Motor neuron (in vitro differentiated cells): ENCODE measurements around the gene CYP51A1. TPM values are rescaled to one million over a fixed set of nuclear protein-coding genes. Genes with fewer than 3 reads are reported as not detected.
"Not testable (repeated sequence)": the region's sequence is repeated elsewhere in the genome, so short reads cannot be mapped to it uniquely, and the experiment has no call there.

Experiments
- ATAC-seq, 8 experiments: fragments of 200-7000 bp; cut with Tn5 transposase; replicated peaks in 6 of 8; 2 replicates each; pipeline ENCODE4 v1.8.0; 2021; ENCODE audit warnings: mild to moderate bottlenecking in 8 of 8, moderate library complexity in 8 of 8
- H3K27ac ChIP-seq, 2 donors: fragments of 250-450 bp; sonication (Bioruptor Pico); 2 replicates each; pipeline ENCODE4 v1.9.0; 2021; ENCODE audit warnings: antibody characterized with exemption in 2 of 2, mild to moderate bottlenecking in 2 of 2, moderate library complexity in 1 of 2
- H3K4me1 ChIP-seq, 2 donors: fragments of 250-450 bp; sonication (Bioruptor Pico); replicated peaks in 1 of 2; 2 replicates each; pipeline ENCODE4 v1.6.1; 2021; ENCODE audit warnings: antibody characterized with exemption in 2 of 2, mild to moderate bottlenecking in 2 of 2, moderate library complexity in 1 of 2
- H3K4me3 ChIP-seq, 5 donors: fragments of 250-450 bp; sonication (Bioruptor Pico); 2 replicates each; pipeline ENCODE4 v1.9.0; 2021; ENCODE audit warnings: antibody characterized with exemption in 5 of 5, mild to moderate bottlenecking in 5 of 5, moderate library complexity in 4 of 5
- WGBS, 10 experiments: fragments of 450-650 bp; shearing (Covaris generic); methylation state at CpG; one replicate each; pipeline ENCODE4 v1.0.0; 2022; 5-methylcytosine and 5-hydroxymethylcytosine counted together
- in situ Hi-C, 9 experiments: fragments of 400-800 bp; cut with MboI; loops; one replicate each; pipeline ENCODE4 v1.15.0; 2021; ENCODE audit warnings: low sequenced_read_pairs in 9 of 9, low pct_unique_long_range_greater_than_20kb in 2 of 9; ENCODE audit not compliant: unreplicated experiment in 9 of 9
- total RNA-seq, 8 experiments: library from RNA; unstranded; fragments of 300-600 nt; gene quantifications; 2 replicates each; pipeline versions ENCODE4 v1.2.3 to v1.2.4, GENCODE V29; 2022

CYP51A1 gene
- total RNA-seq, 8 experiments from 2014 or later: 57.7 to 155 (median 100) TPM

GRCh38 chr7:92108821-92109220 lies 25.5 kb downstream of the CYP51A1 start:
- ATAC-seq: no peak
- in situ Hi-C loops: no loop called here
- H3K4me1 ChIP-seq: no peaks in the 10 kb centered on the region
- H3K4me3 ChIP-seq: no peak overlapping the region
- no peak overlapping the region for H3K27ac ChIP-seq
- 94 to 100% (median 95%) methylated on average over 2 to 8 of the region's 8 CpGs; no CpG with 5 or more reads in 1 of the 10 experiments for WGBS, 10 experiments

- H3K27ac ChIP-seq, H3K4me3 ChIP-seq, ATAC-seq, in situ Hi-C loops, H3K4me1 ChIP-seq: not testable (repeated sequence)
- WGBS, 10 experiments: 94 to 100% (median 100%) methylated on average over 1 to 4 of the region's 5 CpGs; no CpG with 5 or more reads in 5 of the 10 experiments
Observed at GRCh38 chr7:92102862-92103261, 31.4 kb downstream of the CYP51A1 start.

- peak in 3 of 8 experiments; percentile 65 to 97 (median 96) for ATAC-seq
Observed at GRCh38 chr7:92100534-92100933, 33.7 kb downstream of the CYP51A1 start.

GRCh38 chr7:92095380-92095779 lies 38.9 kb downstream of the CYP51A1 start:
- in situ Hi-C loops: no loop called here
- H3K4me1 ChIP-seq: no peaks in the 10 kb centered on the region
- peak in 2 of 8 experiments; percentile 80 to 94 for ATAC-seq
- no peak overlapping the region for H3K4me3 ChIP-seq
- H3K27ac ChIP-seq: no peak overlapping the region
- 57 to 100% (median 86%) methylated on average over 1 of the region's 1 CpG; no CpG with 5 or more reads in 5 of the 10 experiments for WGBS, 10 experiments

More at GRCh38 chr7:92100534-92100933, 33.7 kb downstream of the CYP51A1 start:
- Histone ChIP-seq H3K4me1 (no peaks in the 10 kb centered on the region), H3K4me3 (no peak overlapping the region), H3K27ac (no peak overlapping the region)
- WGBS, 10 experiments: 40 to 100% (median 100%) methylated on average over 1 of the region's 1 CpG; no CpG with 5 or more reads in 1 of the 10 experiments
- in situ Hi-C loops: no loop called here

GRCh38 chr7:92092210-92092609 lies 42.1 kb downstream of the CYP51A1 start:
- in situ Hi-C loops: no loop called here
- no peak overlapping the region for H3K27ac ChIP-seq
- ATAC-seq: no peak
- H3K4me3 ChIP-seq: no peak overlapping the region
- no peaks in the 10 kb centered on the region for H3K4me1 ChIP-seq
- WGBS, 10 experiments: 71 to 100% (median 100%) methylated on average over 1 of the region's 1 CpG; no CpG with 5 or more reads in 3 of the 10 experiments

- no peak overlapping the region for H3K4me3 ChIP-seq
- WGBS, 10 experiments: 86 to 100% (median 100%) methylated on average over 1 of the region's 1 CpG; no CpG with 5 or more reads in 3 of the 10 experiments
- in situ Hi-C loops: no loop called here
- no peak overlapping the region for H3K27ac ChIP-seq
- ATAC-seq: no peak
- no peaks in the 10 kb centered on the region for H3K4me1 ChIP-seq
Observed at GRCh38 chr7:92088266-92088665, 46.0 kb downstream of the CYP51A1 start.

- H3K4me3 ChIP-seq, H3K4me1 ChIP-seq, in situ Hi-C loops, H3K27ac ChIP-seq, ATAC-seq: not testable (repeated sequence)
- WGBS, 10 experiments: 85 to 100% (median 94%) methylated on average over 1 to 5 of the region's 6 CpGs
Observed at GRCh38 chr7:92083922-92084321, 50.4 kb downstream of the CYP51A1 start.

GRCh38 chr7:92076509-92076908 lies 57.8 kb downstream of the CYP51A1 start:
- no peak for ATAC-seq
- Histone ChIP-seq H3K4me1 (no peaks in the 10 kb centered on the region), H3K27ac (no peak overlapping the region), H3K4me3 (no peak overlapping the region)
- in situ Hi-C loops: no loop called here
- WGBS, 10 experiments: 0 to 100% (median 49%) methylated on average over 1 of the region's 1 CpG

- WGBS, 10 experiments: 60 to 100% (median 94%) methylated on average over 1 to 4 of the region's 4 CpGs
- no peak overlapping the region for H3K27ac ChIP-seq
- no peak for ATAC-seq
- H3K4me3 ChIP-seq: no peak overlapping the region
- H3K4me1 ChIP-seq: no peaks in the 10 kb centered on the region
- in situ Hi-C loops: no loop called here
Observed at GRCh38 chr7:92075455-92076158, 58.7 kb downstream of the CYP51A1 start.

- no peak for ATAC-seq
- H3K27ac ChIP-seq: no peak overlapping the region
- no peak overlapping the region for H3K4me3 ChIP-seq
- 82 to 100% (median 98%) methylated on average over 1 to 3 of the region's 3 CpGs for WGBS, 10 experiments
- in situ Hi-C loops: no loop called here
- no peaks in the 10 kb centered on the region for H3K4me1 ChIP-seq
Observed at GRCh38 chr7:92072708-92073107, 61.6 kb downstream of the CYP51A1 start.

- 86 to 100% (median 100%) methylated on average over 1 of the region's 1 CpG; no CpG with 5 or more reads in 4 of the 10 experiments for WGBS, 10 experiments
- Histone ChIP-seq H3K4me3 (no peak overlapping the region), H3K27ac (no peak overlapping the region), H3K4me1 (no peaks in the 10 kb centered on the region)
- in situ Hi-C loops: no loop called here
- no peak for ATAC-seq
Observed at GRCh38 chr7:92072121-92072520, 62.2 kb downstream of the CYP51A1 start.

GRCh38 chr7:92071032-92071431 lies 63.2 kb downstream of the CYP51A1 start:
- Histone ChIP-seq H3K4me1 (no peaks in the 10 kb centered on the region), H3K27ac (no peak overlapping the region), H3K4me3 (no peak overlapping the region)
- 81 to 100% (median 90%) methylated on average over 2 to 5 of the region's 5 CpGs for WGBS, 10 experiments
- in situ Hi-C loops: no loop called here
- ATAC-seq: no peak

GRCh38 chr7:92064438-92065029 lies 69.7 kb downstream of the CYP51A1 start:
- Histone ChIP-seq H3K4me3 (no peak overlapping the region), H3K4me1 (no peaks in the 10 kb centered on the region), H3K27ac (no peak overlapping the region)
- WGBS, 10 experiments: 0 to 100% (median 80%) methylated on average over 1 to 2 of the region's 2 CpGs
- ATAC-seq: peak in 2 of 8 experiments; percentile 20 to 68
- in situ Hi-C loops: no loop called here
